ENCODE measurements around the gene RTBDN.

The RTBDN gene

GRCh38 chr19:12778017-12778904 is 56.1 kb downstream of the RTBDN start:
- no peak for DNase-seq

- DNase-seq, result peak; percentile 50
These were observed 57.0 kb downstream of the RTBDN start for GRCh38 chr19:12777217-12778016.
